GM13977 (cell line): ENCODE measurements around the gene KIF25.

Experiments used
- DNase-seq: peaks from one replicate; pipeline ENCODE4 v3.0.0; 2012; ENCODE audit warnings: low spot score
- CTCF ChIP-seq: IDR thresholded peaks from 2 replicates; pipeline ENCODE4 v1.5.1; 2012; ENCODE audit warnings: mild to moderate bottlenecking, control low read depth; ENCODE audit not compliant: insufficient read depth; ENCODE audit errors: extremely low read depth, missing control alignments
- in situ Hi-C: fragments of 300-500 bp; cut with MboI; formaldehyde crosslinking; loops from one replicate; pipeline ENCODE4 v1.12.0; 2022; ENCODE audit warnings: low sequenced_read_pairs, low pct_unique_long_range_greater_than_20kb, mixed read lengths, inconsistent platforms; ENCODE audit not compliant: unreplicated experiment

KIF25 gene

DNA sequence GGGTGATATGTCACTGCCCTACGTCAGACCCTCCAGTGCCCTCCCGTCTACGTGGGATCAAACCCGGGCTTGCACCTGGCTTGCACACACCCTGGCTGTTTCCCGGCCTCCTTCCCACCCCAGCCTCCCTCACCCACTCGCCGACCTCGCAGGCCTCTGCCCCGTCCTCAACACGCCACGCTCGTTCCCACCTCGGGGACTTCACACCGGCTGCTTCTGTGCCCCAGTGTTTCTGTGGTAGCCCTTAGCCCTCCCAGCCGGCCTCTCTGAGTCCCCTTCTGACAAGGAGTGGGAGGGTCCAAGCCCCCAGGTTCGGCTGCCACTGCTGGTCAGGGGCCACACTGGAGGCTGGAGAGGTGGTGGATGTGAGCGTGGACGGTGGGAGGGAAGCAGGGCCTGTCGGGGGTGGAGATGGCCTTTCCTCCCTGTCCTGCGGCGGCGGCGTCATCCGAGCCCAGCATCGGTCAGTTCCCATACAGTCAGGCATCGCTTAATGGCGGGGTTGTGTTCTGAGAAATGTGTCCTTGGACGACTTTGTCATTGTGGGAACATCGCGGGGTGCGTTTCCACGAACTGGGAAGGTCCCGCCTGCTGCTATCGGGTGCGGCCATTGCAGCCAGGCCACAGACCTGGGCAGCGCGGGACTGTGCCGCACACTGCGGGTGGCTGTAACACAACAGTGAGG, 11.4 kb upstream of the KIF25 start:
- no peak for DNase-seq
- TF ChIP-seq CTCF = no peak
- in situ Hi-C loops = no loop called here

GRCh38 chr6:167987396-167988153, 9.9 kb upstream of the KIF25 start:
- in situ Hi-C loops = no loop called here
- no peak for TF ChIP-seq CTCF
- no peak for DNase-seq

- no peak for TF ChIP-seq CTCF
- in situ Hi-C loops = no loop called here
- DNase-seq = no peak
These were observed 9.3 kb upstream of the KIF25 start for GRCh38 chr6:167988154-167988495.

DNA sequence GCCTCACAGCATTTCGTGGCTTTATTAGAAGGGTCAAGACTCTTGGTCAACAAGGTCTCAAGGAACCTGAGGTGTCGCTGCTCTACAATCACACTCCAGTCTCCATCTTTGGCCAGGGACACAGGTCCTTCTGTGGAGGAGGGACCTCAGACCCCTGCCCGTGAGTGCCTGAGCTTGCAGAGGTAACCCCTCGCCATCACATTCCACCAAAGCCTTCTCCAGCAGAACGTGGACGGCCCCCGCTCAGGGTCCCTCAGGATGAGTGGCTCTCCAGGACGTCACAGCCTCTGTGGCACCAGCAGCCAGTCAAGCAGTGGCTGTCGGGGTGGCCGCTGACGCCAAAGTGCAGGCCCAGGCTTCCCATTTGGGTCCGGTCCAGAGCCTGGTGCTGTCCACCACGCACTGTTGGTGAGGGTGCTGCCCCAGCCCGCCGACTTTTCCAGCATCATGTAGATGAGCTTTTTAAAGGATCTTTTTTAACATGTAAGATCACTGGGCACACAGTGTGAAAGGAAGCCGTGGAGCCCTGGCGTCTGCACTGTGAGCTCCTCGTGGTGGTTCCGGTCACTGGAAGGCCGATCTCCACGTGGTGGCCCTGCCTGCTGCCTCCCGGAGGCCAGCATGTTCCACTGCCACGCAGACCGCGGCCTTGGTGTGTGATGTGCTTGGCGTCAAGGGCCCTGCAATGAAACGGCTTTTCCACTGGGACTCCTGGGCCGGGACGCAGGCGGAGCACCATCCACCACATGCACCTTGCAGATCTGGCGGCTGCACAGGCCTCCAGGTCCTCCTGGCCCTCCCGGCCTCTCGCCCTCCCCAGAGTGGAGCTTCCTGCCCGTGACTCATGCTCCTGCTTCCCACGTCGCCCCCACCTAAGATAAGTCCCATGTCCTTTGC, 8.3 kb upstream of the KIF25 start:
- no peak for TF ChIP-seq CTCF
- DNase-seq = no peak
- in situ Hi-C loops = no loop called here

- in situ Hi-C loops = no loop called here
- no peak for TF ChIP-seq CTCF
- DNase-seq = no peak
These were observed 7.2 kb upstream of the KIF25 start for GRCh38 chr6:167990016-167990945.
